H9 (cell line): ENCODE measurements around the gene WT1. TPM values are rescaled to one million over a fixed set of nuclear protein-coding genes. Genes with fewer than 3 reads are reported as not detected.

ENCODE experiments used
- DNase-seq: peaks from one replicate; pipeline ENCODE4 v3.0.0-alpha.2; 2017
- H2AFZ ChIP-seq: one replicate; pipeline ENCODE4 v1.6.1; 2013; ENCODE audit warnings: mild to moderate bottlenecking, low read length, control low read depth, moderate library complexity
- H2AK5ac ChIP-seq: 2 replicates; pipeline ENCODE4 v1.6.1; 2013; ENCODE audit warnings: low read length, control low read depth, mixed read lengths; ENCODE audit not compliant: insufficient read length
- H2BK120ac ChIP-seq: one replicate; pipeline ENCODE4 v1.6.1; 2013; ENCODE audit warnings: low read depth, mild to moderate bottlenecking, low read length, control low read depth, inconsistent platforms; ENCODE audit not compliant: poor library complexity, severe bottlenecking
- H2BK12ac ChIP-seq: 2 replicates; pipeline ENCODE4 v1.6.1; 2013; ENCODE audit warnings: low read length, control low read depth, mixed read lengths, low read depth; ENCODE audit not compliant: insufficient read length
- H2BK15ac ChIP-seq: 2 replicates; pipeline ENCODE4 v1.6.1; 2013; ENCODE audit warnings: low read depth, low read length, control low read depth
- H2BK20ac ChIP-seq: one replicate; pipeline ENCODE4 v1.6.1; 2013; ENCODE audit warnings: low read depth, mild to moderate bottlenecking, low read length, control low read depth, inconsistent platforms; ENCODE audit not compliant: poor library complexity, severe bottlenecking
- H2BK5ac ChIP-seq: 2 replicates; pipeline ENCODE4 v1.6.1; 2013; ENCODE audit warnings: low read length, control low read depth, mixed read lengths; ENCODE audit not compliant: insufficient read length
- H3K14ac ChIP-seq: 2 replicates; pipeline ENCODE4 v1.6.1; 2013; ENCODE audit warnings: low read length, control low read depth; ENCODE audit not compliant: insufficient read depth
- H3K18ac ChIP-seq: 2 replicates; pipeline ENCODE4 v1.6.1; 2013; ENCODE audit warnings: low read depth, mild to moderate bottlenecking, mixed read lengths, low read length, control low read depth; ENCODE audit not compliant: insufficient read length
- H3K23ac ChIP-seq: 2 replicates; pipeline ENCODE4 v1.6.1; 2013; ENCODE audit warnings: low read length, control low read depth, mixed read lengths, low read depth; ENCODE audit not compliant: insufficient read length
- H3K23me2 ChIP-seq: 2 replicates; pipeline ENCODE4 v1.6.1; 2013; ENCODE audit warnings: low read depth, mild to moderate bottlenecking, mixed read lengths, low read length, control low read depth; ENCODE audit not compliant: insufficient read length, poor library complexity, severe bottlenecking
- H3K27ac ChIP-seq: 2 replicates; pipeline ENCODE4 v1.5.1; 2013; ENCODE audit warnings: low read length, control low read depth, mixed read lengths, low read depth; ENCODE audit not compliant: insufficient read length
- H3K27me3 ChIP-seq: 2 replicates; pipeline ENCODE4 v1.6.1; 2013; ENCODE audit warnings: low read length, control low read depth, inconsistent platforms; ENCODE audit not compliant: insufficient read depth
- H3K4ac ChIP-seq: 2 replicates; pipeline ENCODE4 v1.6.1; 2013; ENCODE audit warnings: low read depth, mild to moderate bottlenecking, control low read depth, inconsistent platforms, low read length, moderate library complexity
- H3K4me1 ChIP-seq: 2 replicates; pipeline ENCODE4 v1.6.1; 2013; ENCODE audit warnings: low read length, control low read depth, inconsistent platforms; ENCODE audit not compliant: insufficient read depth
- H3K4me2 ChIP-seq: 2 replicates; pipeline ENCODE4 v1.6.1; 2013; ENCODE audit warnings: low read length, control low read depth, mixed read lengths; ENCODE audit not compliant: insufficient read length, insufficient read depth
- H3K56ac ChIP-seq: 2 replicates; pipeline ENCODE4 v1.6.1; 2013; ENCODE audit warnings: low read depth, mild to moderate bottlenecking, mixed read lengths, low read length, control low read depth; ENCODE audit not compliant: insufficient read length
- H3K79me1 ChIP-seq: 2 replicates; pipeline ENCODE4 v1.6.1; 2013; ENCODE audit warnings: low read depth, mild to moderate bottlenecking, moderate library complexity, low read length, control low read depth, inconsistent platforms; ENCODE audit not compliant: insufficient read depth, poor library complexity, severe bottlenecking
- H3K79me2 ChIP-seq: 2 replicates; pipeline ENCODE4 v1.6.1; 2013; ENCODE audit warnings: low read length, control low read depth, inconsistent platforms; ENCODE audit not compliant: insufficient read depth
- H3K9ac ChIP-seq: 2 replicates; pipeline ENCODE4 v1.6.1; 2013; ENCODE audit warnings: low read length, control low read depth, mixed read lengths; ENCODE audit not compliant: insufficient read length; ENCODE audit errors: extremely low read depth
- H3K9me3 ChIP-seq: one replicate; pipeline ENCODE4 v1.6.1; 2013; ENCODE audit warnings: low read depth, low read length, inconsistent platforms; ENCODE audit not compliant: control insufficient read depth
- H3T11ph ChIP-seq: one replicate; pipeline ENCODE4 v1.6.1; 2013; ENCODE audit warnings: mild to moderate bottlenecking, low read length, control low read depth, inconsistent platforms
- H4K20me1 ChIP-seq: one replicate; pipeline ENCODE4 v1.6.1; 2013; ENCODE audit not compliant: control insufficient read depth, insufficient read length, insufficient read depth
- H4K5ac ChIP-seq: 2 replicates; pipeline ENCODE4 v1.6.1; 2013; ENCODE audit warnings: low read depth, mild to moderate bottlenecking, mixed read lengths, low read length, control low read depth; ENCODE audit not compliant: insufficient read length
- H4K8ac ChIP-seq: replicated peaks from 2 replicates; pipeline ENCODE4 v1.6.1; 2013; ENCODE audit warnings: low read length, control low read depth, mixed read lengths, low read depth; ENCODE audit not compliant: insufficient read length
- H4K91ac ChIP-seq: 2 replicates; pipeline ENCODE4 v1.6.1; 2013; ENCODE audit warnings: low read depth, mild to moderate bottlenecking, moderate library complexity, mixed read lengths, low read length, control low read depth; ENCODE audit not compliant: insufficient read length
- H3K27ac Mint-ChIP-seq, 3 experiments: 2 replicates in 2 of 3; 3 replicates in 1 of 3; pipeline ENCODE4 v1.8.0; 2020 to 2021; ENCODE audit warnings: mixed read lengths in 3 of 3, mild to moderate bottlenecking in 1 of 3, moderate library complexity in 1 of 3
- H3K27me3 Mint-ChIP-seq: 2 replicates; pipeline ENCODE4 v1.8.0; 2021; ENCODE audit warnings: low read depth, mild to moderate bottlenecking, moderate library complexity, mixed read lengths
- H3K36me3 Mint-ChIP-seq, 3 experiments: 2 replicates in 2 of 3; 3 replicates in 1 of 3; pipeline ENCODE4 v1.8.0; 2020 to 2021; ENCODE audit warnings: low read depth in 3 of 3, mixed read lengths in 3 of 3; ENCODE audit not compliant: insufficient read depth in 1 of 3
- H3K4me1 Mint-ChIP-seq, 2 experiments: 2 replicates each; pipeline ENCODE4 v1.8.0; 2020; ENCODE audit warnings: mixed read lengths in 2 of 2
- H3K4me3 Mint-ChIP-seq, 2 experiments: 2 replicates in 1 of 2; 3 replicates in 1 of 2; pipeline ENCODE4 v1.8.0; 2020 to 2021; ENCODE audit warnings: mild to moderate bottlenecking in 2 of 2, mixed read lengths in 2 of 2, moderate library complexity in 1 of 2
- H3K9me3 Mint-ChIP-seq, 2 experiments: 2 replicates in 1 of 2; 3 replicates in 1 of 2; pipeline ENCODE4 v1.8.0; 2020; ENCODE audit warnings: mild to moderate bottlenecking in 2 of 2, mixed read lengths in 2 of 2, moderate library complexity in 1 of 2
- CTCF ChIP-seq: fragments of 200-600 bp; sonication (generic); conservative IDR thresholded peaks from 3 replicates; pipeline ENCODE4 v1.8.0; 2021; ENCODE audit warnings: antibody characterized with exemption, mild to moderate bottlenecking
- WGBS: extraction: QIAGEN DNeasy Blood & Tissue Kit; methylation state at CpG from one replicate; pipeline ENCODE4 v1.1.7; 2013; ENCODE audit warnings: missing lambda C conversion rate, low lambda C conversion rate, mixed read lengths; ENCODE audit not compliant: insufficient read length; ENCODE audit errors: extremely low coverage; 5-methylcytosine and 5-hydroxymethylcytosine counted together
- total RNA-seq: library from RNA; stranded (reverse); gene quantifications from 2 replicates; pipeline ENCODE4 v1.2.1, GENCODE V29; 2021

Gene WT1
- total RNA-seq, 1 experiment from 2014 or later: 0.20 TPM

DNA sequence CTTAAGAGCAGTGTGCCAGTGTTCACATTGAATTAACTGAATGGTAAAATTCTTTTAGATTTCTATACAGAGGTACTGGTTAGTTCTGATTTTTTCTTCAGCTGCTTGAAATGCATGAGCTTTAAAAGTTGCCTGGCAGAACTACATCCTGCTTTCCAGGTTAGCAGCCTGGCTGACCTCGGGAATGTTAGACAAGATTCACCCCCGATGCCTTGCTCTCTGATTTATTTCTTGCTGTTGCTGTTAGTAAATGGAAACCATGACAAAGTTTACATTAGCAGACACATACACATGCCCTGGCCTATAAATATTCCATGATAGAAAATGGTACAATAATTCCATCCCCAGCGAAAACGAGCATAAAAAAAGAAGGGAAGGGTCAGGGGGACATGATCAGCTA, 47.0 kb downstream of the WT1 start:
- Mint-ChIP-seq H3K27ac (no peak overlapping the region), H3K27me3 (peaks cover 5% of the 10 kb centered on the region), H3K4me3 (no peak overlapping the region), H3K4me1 (peaks cover 3 to 8% of the 10 kb centered on the region in 2 experiments), H3K36me3 (no peaks in the 10 kb centered on the region), H3K9me3 (no peaks in the 10 kb centered on the region)
- H2BK12ac ChIP-seq: no peak overlapping the region
- no peak overlapping the region for H3T11ph ChIP-seq
- no peak overlapping the region for H2BK5ac ChIP-seq
- no peak overlapping the region for H3K4me2 ChIP-seq
- no peak overlapping the region for H4K91ac ChIP-seq
- no peak overlapping the region for H3K14ac ChIP-seq
- DNase-seq: no peak
- H3K23ac ChIP-seq: no peak overlapping the region
- no peaks in the 10 kb centered on the region for H3K4me1 ChIP-seq
- H3K4ac ChIP-seq: no peak overlapping the region
- H3K27ac ChIP-seq: no peak overlapping the region
- no peak overlapping the region for H4K8ac ChIP-seq
- no peaks in the 10 kb centered on the region for H3K79me1 ChIP-seq
- H2BK20ac ChIP-seq: no peak overlapping the region
- no peak overlapping the region for H2AK5ac ChIP-seq
- H2AFZ ChIP-seq: no peak overlapping the region
- no peak for TF ChIP-seq CTCF
- no peak overlapping the region for H3K9ac ChIP-seq
- WGBS: no CpG with 5 or more reads among the region's 4 CpGs
- H3K79me2 ChIP-seq: no peaks in the 10 kb centered on the region
- H2BK15ac ChIP-seq: no peak overlapping the region
- H2BK120ac ChIP-seq: no peak overlapping the region
- no peak overlapping the region for H4K5ac ChIP-seq
- no peaks in the 10 kb centered on the region for H3K27me3 ChIP-seq
- H3K9me3 ChIP-seq: no peaks in the 10 kb centered on the region
- H3K18ac ChIP-seq: no peak overlapping the region
- H3K23me2 ChIP-seq: no peaks in the 10 kb centered on the region
- H3K56ac ChIP-seq: no peak overlapping the region
- no peaks in the 10 kb centered on the region for H4K20me1 ChIP-seq
